NCI-H2081 (cell line): Measurements from ENCODE around the gene RHBG.
A peak's percentile ranks its signal among the peaks of the same experiment; 100 is the strongest.
"Not testable (repeated sequence)": the region's sequence is repeated elsewhere in the genome, so short reads cannot be mapped to it uniquely, and the experiment has no call there.

ENCODE experiments used
- DNase-seq, 2 experiments: peaks; one replicate each; lab custom pipeline; 2025; lab: John Stamatoyannopoulos, UW

Gene RHBG

GRCh38 chr1:156368889-156369684 is at the start of gene RHBG:
TSS of gene RHBG (plus strand) at chr1:156369211. CDS start at chr1:156369250, 39 bp downstream.
- peak; percentile 53 to 67 for DNase-seq

DNA sequence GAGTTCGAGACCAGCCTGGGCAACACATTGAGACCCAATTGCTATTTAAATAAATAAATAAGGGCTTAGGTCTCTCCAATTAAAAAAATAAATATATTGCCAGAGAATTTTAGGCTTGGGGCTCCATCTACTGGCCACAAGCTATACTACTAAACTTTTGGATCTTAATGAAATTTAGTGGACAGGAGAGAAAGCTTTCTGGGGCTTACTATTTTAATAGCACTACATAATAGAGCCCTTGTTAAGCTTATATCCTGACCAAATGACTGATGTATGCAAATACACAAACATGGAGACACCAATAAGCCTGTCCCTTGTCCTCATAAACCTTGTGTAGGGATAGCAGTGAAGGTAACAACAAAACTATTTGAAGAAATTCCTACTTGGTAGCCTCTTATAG is 49.3 kb upstream of the RHBG start:
- peak in 1 of 2 experiments; percentile 21 for DNase-seq

DNA sequence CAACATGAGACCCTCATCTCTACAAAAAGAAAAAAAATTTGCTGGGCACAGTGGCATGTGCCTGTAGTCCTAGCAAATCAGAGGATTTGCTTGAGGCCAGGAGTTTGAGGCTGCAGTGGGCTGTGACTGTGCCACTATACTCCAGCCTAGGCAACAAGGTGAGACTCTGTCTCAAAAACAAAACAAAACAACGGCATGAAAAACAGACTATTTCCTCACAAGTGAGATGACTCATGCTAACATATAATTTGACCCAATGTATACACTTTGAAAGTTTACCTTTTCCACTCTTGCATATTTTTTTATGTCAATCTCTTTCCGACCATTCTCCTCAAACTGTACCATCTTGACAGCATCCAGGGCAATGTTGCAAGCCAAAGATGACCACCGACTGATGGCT is 48.5 kb upstream of the RHBG start:
- no peak for DNase-seq

DNA sequence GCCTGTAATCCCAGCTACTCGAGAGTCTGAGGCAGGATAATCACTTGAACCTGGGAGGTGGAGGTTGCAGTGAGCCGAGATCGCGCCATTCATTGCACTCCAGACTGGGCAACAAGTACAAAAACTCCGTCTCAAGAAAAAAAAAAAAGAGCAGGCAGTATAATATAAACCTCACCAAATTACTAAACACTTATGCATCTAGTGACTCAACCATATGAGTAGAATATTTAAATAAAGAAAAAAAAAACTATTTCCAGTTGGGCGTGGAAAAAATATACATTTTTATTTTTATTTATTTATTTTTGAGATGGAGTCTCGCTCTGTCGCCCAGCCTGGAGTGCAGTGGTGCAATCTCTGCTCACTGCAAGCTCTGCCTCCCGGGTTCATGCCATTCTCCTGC is 45.8 kb upstream of the RHBG start:
- not testable (repeated sequence) for DNase-seq

DNA sequence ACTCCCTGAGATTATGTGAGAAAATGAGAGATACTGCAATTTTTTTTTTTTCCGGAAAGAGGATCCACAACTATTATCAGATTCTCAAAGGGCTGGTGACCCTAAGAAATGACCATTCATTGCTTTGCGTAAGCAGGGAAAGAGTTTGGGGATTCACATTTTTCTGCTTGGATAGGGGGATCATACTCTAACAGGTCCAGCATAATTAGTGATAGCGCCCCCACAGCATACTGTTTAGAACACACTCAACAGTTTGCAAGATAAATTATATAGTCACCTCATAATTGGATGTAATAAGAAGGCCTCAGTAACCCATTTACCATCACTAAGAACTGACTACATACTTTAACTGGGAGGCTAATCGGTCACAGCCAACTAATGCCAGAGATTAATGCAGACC is 32.8 kb upstream of the RHBG start:
- peak in 1 of 2 experiments; percentile 31 for DNase-seq

DNA sequence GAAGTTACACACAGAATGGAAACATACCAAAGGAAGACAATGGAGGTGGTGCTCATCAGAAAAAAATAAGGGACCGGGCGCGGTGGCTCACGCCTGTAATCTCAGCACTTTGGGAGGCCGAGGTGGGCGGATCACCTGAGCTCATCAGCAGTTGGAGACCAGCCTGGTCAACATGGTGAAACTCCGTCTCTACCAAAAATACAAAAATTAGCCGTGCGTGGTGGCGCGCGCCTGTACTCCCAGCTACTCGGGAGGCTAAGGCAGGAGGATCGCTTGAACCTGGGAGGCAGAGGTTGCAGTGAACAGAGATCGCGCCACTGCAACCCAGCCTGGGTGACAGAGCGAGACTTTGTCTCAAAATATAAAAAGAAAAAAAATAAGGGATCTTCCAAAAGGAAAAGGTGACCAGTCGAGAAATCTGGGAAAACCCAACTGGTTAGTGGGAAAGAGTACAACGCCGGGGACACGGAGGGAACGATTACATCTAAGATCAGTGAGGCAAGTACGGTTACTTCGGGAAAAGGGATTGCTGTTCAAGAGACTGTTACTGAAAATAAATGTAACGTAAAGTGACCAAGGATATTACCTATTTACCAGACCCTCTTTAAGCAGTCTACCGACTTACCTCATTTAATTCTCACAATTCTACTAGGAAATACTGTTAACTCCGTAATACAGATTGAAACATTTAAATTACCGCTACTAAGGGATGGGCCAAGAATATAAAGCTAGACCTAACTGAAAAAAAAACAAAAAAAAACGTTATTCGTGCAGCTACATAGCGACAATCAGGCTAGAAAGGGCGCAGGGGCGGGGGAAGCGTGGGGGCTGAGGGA is 31.7 kb upstream of the RHBG start:
- no peak for DNase-seq

DNA sequence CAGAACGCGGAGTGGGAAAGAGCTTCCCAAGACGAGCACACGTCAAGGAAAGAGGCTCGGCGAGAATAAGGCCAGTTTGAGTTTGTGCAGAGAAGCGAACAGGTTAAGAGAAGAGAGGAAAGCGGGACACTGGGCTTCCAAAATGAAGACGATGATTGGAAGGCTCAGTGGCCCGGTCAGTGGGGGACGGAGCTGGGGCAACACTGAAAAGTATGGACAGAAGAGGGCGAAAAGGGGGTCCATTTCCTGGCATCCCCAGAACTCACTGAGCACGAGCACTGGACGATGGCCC is 31.2 kb upstream of the RHBG start:
- no peak for DNase-seq

DNA sequence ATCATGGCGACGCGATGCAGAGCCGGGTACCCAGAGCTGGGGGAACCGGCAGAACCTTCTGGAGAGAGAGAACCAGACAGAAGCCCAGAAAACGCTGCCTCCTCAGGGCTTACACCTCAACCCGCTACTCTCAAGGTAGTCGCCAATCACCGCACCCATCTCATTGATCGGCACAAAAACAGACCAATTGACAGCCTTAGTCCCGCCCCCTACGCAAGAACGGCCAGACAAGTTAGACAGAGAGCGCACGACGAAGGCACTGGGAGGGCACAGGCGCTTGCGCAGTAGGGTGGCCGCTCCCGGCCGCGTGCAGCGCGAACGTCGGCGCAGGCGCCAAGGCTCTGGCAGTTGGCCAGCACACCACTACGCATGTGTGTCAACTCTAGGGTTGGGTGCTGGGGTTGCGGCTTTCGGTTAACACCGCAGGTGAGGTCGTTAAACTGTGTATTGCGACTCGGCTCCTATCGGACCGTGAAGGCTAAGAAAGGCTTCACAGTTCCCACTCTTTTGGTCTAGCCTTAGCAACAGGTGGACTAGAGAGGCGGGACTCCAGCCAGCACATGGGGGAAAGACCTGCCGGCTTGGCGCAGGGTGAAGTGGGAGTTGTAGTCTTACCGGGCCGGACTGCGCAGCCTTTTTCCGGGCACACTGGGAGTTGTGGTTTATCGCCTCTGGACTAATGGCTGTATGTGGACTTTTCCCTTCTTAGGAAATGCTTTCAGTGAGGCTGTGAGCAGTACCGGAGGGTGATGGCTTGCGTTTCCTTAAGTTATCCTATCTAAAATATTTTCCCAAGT is 30.6 kb upstream of the RHBG start, which contains the start of the genes CCT3 and TSACC:
Gene CCT3, minus strand, starts transcription at position 113 of the 797 bp plus-strand sequence. Its CDS starts 108 bp downstream, at position 5.
Gene TSACC, plus strand, starts transcription at position 347 of the 797 bp plus-strand sequence. CDS start 1,232 bp downstream, outside the sequence.
- DNase-seq, result peak; percentile 100

DNA sequence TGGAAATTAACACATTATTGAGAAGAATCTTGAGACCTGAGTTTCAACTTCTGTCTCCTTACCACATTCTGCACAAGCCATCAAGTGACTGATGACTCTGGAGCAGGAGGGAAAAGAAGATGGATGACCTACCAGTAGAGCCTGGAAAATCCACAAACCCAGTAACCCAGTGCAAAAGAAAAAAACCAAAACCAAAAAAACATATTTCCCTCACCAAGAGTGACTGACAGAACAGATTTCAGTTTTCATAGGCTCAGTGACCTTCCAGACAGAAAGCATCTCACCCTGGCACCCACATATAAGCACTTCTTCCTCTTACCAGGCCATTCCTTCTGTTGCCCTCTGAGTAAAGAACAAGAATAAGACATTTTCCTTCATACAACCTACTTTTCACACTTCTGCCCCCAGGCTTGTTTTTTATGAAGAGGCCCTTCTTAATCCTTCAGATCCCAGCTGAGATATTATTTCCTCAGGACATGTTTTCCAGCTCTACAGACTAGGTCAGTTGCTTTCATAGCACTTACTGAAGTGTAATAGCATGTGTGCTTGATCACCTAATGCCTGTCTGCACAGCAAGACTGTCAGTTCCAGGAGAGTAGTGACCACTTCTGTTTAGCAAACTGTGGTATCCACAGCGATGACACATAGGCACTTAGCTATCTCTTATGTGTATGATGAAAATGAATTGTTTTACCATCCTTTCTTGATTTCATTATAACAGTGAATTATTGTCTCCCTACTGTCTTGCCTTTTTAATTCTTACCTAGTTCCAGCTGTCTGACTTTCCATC is 26.6 kb upstream of the RHBG start:
- DNase-seq, result no peak

DNA sequence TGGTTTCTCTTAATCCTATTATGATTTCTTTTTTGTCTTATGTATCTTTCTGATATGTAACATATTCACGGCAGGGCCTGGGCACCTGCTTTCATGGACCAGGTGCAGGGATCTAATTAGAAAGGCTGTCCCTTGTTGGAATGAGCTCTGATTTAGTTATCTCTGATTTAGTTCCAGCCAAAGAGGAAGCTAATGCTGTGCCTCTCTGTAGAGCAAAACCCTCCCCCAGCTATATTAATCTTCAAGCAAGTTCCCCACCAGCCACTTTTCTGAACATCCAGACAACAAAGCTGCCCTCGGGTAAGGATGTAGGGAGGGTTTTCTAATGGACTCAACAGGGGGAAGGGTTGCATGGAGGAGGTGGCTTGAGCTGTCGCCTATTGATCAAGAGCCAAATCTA is 24.6 kb upstream of the RHBG start:
- no peak for DNase-seq

GRCh38 chr1:156346035-156346434 is 23.0 kb upstream of the RHBG start:
- not testable (repeated sequence) for DNase-seq

DNA sequence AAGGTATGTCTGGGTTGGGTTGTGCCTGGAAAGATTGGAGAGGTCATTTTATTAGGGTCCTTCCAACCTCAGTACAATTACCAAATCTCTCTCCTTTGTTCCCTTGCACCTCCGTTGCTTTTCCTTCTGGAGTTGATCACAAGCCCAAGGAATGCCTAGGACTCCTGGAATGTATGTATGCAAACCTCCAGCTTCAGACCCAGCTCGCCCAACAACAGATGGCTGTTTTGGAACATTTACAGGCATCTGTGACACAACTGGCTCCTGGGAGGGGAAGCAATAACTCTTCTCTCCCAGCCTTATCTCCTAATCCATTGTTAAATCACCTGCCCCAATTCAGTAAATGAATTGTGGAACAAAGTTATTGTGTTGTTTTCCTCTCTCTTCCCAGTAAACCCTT is 22.4 kb upstream of the RHBG start:
- DNase-seq, result no peak

DNA sequence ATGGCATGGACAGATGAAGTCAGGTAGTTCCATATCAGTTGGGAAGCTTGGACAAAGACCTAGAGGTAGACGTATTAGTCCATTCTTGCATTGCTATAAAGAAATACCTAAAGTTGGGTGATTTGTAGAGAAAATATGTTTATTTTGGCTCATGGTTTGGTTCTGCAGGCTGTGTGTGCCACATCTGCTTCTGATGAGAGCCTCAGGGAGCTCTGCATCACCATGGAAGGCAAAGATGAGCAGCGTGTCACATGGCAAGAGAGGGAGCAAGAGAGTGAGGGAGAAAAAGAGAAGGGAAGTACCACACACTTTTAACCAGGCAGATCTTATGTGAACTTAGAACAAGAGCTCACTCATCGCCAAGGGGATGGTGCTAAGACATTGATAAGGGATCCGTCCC is 21.7 kb upstream of the RHBG start:
- DNase-seq, result no peak

DNA sequence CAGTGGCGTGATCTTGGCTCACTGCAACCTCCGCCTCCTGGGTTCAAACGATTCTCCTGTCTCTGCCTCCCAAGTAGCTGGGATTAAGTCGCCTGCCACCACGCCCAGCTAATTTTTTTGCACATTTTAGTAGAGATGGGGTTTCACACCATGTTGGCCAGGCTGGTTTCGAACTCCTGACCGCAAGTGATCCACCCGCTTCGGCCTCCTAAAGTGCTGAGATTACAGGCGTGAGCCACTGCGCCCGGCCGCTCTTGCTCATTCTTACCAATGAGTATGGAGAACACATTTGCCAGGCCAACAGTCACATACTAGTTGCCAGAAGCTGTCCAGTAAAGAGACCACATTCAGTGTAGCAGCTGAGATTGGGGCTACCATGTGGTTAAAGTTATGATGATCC is 16.5 kb upstream of the RHBG start:
- DNase-seq, result not testable (repeated sequence)

- DNase-seq, result no peak
These were observed 12.6 kb upstream of the RHBG start for GRCh38 chr1:156356262-156356874.

DNA sequence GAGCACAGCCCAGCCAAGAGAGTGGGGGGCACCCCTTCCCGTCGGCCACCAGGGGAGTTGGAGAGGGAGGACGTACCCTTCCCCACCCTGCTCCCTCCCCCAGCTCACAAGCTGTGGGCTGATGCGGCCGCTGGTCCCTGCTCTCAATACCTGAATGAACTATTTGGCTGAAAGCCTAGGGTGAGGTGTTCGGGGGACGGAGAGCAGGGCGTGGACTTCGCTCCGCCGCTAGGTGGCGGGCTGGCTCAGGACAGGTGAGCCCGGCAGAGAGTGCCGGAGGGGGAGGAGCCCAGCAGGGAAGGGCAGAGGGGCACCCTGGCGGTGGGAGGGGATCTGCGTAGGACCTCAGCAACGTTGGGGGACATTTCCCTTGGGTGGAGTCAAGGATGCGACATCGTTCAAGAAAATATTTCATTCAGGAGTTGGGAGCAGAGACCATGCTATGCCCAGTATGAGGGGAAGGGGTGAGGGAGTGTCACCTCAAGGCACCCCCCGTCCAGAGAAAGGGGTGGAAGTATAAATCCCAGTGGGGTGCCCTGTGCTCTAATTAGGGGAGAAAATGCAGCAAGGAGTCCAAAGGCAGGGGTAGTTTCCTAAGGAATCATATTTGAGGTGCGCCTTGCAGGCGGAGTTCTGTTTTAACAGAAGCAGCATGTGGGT is 12.0 kb upstream of the RHBG start:
- peak; percentile 89 for DNase-seq

- no peak for DNase-seq
These were observed 11.0 kb upstream of the RHBG start for GRCh38 chr1:156357977-156358376.

DNA sequence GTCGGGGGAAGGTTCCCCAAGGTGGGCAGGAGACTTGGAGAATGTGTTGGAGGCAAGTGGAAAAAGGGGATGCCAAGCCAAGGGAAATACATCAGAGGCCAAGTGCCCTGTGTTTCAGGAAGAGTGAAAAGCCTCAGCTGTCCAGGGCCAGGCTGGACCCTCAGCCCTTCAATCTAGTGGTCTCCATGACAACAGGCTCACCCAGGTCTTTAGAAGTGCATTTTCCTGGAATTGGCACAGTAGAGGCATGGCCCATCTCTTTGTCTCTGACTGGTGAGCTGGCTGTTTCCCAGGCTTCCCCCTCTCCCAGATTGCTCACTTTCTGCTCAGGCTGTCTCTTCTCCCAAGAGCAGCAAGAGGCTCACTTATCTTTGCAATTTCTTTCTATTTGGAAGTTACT is 10.4 kb upstream of the RHBG start:
- no peak for DNase-seq

- no peak for DNase-seq
These were observed 9.8 kb upstream of the RHBG start for GRCh38 chr1:156359249-156359648.

DNA sequence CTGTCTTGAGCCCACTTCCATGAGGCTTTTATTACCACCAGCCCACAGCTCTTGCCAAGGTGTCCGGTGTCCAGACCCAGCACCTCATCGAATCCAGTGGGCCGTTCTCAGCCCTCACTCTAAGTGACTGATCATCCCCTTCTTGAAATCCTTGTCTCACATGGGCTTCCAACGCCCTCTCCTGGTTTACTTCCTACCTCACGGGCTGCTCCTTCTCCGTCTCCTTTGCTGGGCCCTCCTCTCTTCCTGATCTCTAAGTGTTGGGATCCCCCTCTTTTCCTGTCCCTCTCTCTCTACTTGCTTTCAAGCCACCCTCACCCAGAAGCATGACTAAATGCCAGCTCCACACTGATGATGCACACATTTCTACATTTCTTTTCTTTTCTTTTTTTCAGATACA is 9.0 kb upstream of the RHBG start:
- DNase-seq, result no peak

DNA sequence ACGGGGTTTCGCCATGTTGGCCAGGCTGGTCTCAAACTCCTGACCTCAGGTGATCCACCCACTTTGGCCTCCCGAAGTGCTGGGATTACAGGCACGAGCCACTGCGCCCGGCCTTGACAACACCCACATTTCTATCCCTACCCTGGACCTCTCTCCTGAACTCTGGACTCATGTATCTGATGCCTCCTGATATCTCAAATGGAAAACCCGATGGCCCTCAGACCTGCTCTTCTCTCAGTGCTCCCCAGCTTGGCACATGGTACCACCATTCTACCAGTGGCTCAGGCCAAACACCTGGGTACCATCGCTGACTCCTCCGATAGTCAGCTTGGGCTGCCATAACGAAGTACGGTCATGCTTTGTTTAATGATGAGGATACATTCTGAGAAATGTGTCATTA is 8.5 kb upstream of the RHBG start:
- DNase-seq, result no peak
